Heart left ventricle (tissue), 13 donors: Measurements from ENCODE around the gene IQGAP2.

Source experiments
- CTCF ChIP-seq, 12 donors: fragments of 200-600 bp; sonication (generic) in 4 of 12; IDR thresholded peaks; one replicate each; pipeline versions ENCODE4 v1.5.0 to v1.8.0; 2018 to 2022; ENCODE audit warnings: antibody characterized with exemption in 12 of 12, mild to moderate bottlenecking in 5 of 12
- POLR2A ChIP-seq, 2 donors: fragments of 450-650 bp; IDR thresholded peaks; one replicate each; pipeline ENCODE4 v1.6.1; 2017; ENCODE audit warnings: antibody characterized with exemption in 2 of 2, mild to moderate bottlenecking in 2 of 2, moderate library complexity in 2 of 2
- donor health status: ischemic (EF 13 %, LVEDD 7.1; RV severe dilation, severe dysfunction).
- donor health status: DM: no; HTN: yes; CAD: no.
- donor health status: DM: no; HTN: no; CAD: no.
- donor health status: ischemic (EF 25% LVEDD 6.9; RV normal size, moderate dysfunction).
- donor health status: ischemic (EF 25% LVEDD 5.7; RV mildly dilated, moderate dysfunction).
- donor health status: ischemic (EF 35%, LVEDD 5.7; RV mildly dilated, moderate dysfunction).
- donor health status: nonischemic (EF 11% LVEDD 7.7; RV severe dilation, severe dysfunction).
- donor health status: DM: yes; HTN: yes; CAD: no.
- donor health status: PGD.
- donor health status: ischemic (EF 29% LVEDD 5.4; RV normal size, mild dysfunction).
- donor health status: nonischemic (EF 23%, LVEDD 6.1; RV moderate dilation, normal function).

- no peak for TF ChIP-seq CTCF (IDR thresholded peaks at IDR 0.05)
- no peak for TF ChIP-seq POLR2A (IDR thresholded peaks at IDR 0.05)
Observed at GRCh38 chr5:76406673-76407072, 3.6 kb downstream of the IQGAP2 start.
